ENCODE data around the gene RPA3.

- TF ChIP-seq ZNF407 (CRISPR knock-in tag; IDR thresholded peaks at IDR 0.05; ENCODE audit: not compliant biosample characterization) (no peak), ZBTB33 (CRISPR knock-in tag; IDR thresholded peaks at IDR 0.05) (no peak), SP4 (CRISPR knock-in tag; IDR thresholded peaks at IDR 0.05) (no peak), POLR2AphosphoS5 (IDR thresholded peaks at IDR 0.05; ENCODE audit: low read depth, low read length) (no peak), TBP (CRISPR knock-in tag; IDR thresholded peaks at IDR 0.05) (no peak), AHR (CRISPR knock-in tag; IDR thresholded peaks at IDR 0.05) (no peak), HIVEP1 (CRISPR knock-in tag; IDR thresholded peaks at IDR 0.05) (no peak), SP2 (CRISPR knock-in tag; IDR thresholded peaks at IDR 0.05) (no peak), ZNF136 (CRISPR knock-in tag; IDR thresholded peaks at IDR 0.05; ENCODE audit: low read depth) (no peak), CREB1 (IDR thresholded peaks at IDR 0.05) (no peak), CREB1 (CRISPR knock-in tag; IDR thresholded peaks at IDR 0.05) (no peak), CTCF (CRISPR knock-in tag; IDR thresholded peaks at IDR 0.05) (no peak), IRF2 (CRISPR knock-in tag; IDR thresholded peaks at IDR 0.05) (no peak)
These were observed 67.7 kb downstream of the RPA3 start for GRCh38 chr7:7650682-7651206.

All from HepG2 (cell line).